Esophagus muscularis mucosa (tissue), 4 donors: ENCODE data around the gene CSNK2A2. TPM values are rescaled to one million over a fixed set of nuclear protein-coding genes. Genes with fewer than 3 reads are reported as not detected.

Experiments
- DNase-seq: peaks from one replicate; pipeline ENCODE4 v3.0.0-alpha.2; 2017; ENCODE audit errors: extremely low spot score
- H3K27ac ChIP-seq, 4 donors: fragments of 200-600 bp; sonication (generic); replicated peaks in 1 of 4; 1 replicate in 3 of 4; 2 replicates in 1 of 4; pipeline ENCODE4 v1.5.1; 2016 to 2019; ENCODE audit warnings: mild to moderate bottlenecking in 1 of 4
- H3K27me3 ChIP-seq, 4 donors: fragments of 200-600 bp; sonication (generic); one replicate each; pipeline versions ENCODE4 v1.5.1 to v1.6.0; 2016 to 2019
- H3K36me3 ChIP-seq, 4 donors: fragments of 200-600 bp; sonication (generic); one replicate each; pipeline ENCODE4 v1.5.1; 2016 to 2019
- H3K4me1 ChIP-seq, 4 donors: fragments of 200-600 bp; sonication (generic); one replicate each; pipeline ENCODE4 v1.5.1; 2016 to 2019
- H3K4me3 ChIP-seq, 4 donors: fragments of 200-600 bp; sonication (generic); 1 replicate in 2 of 4; 2 replicates in 2 of 4; pipeline ENCODE4 v1.5.1; 2016 to 2019; ENCODE audit warnings: mild to moderate bottlenecking in 4 of 4, moderate library complexity in 1 of 4
- H3K9me3 ChIP-seq, 4 donors: fragments of 200-600 bp; sonication (generic); 1 replicate in 3 of 4; 2 replicates in 1 of 4; pipeline ENCODE4 v1.5.1; 2016 to 2019
- CTCF ChIP-seq, 3 experiments: fragments of 200-600 bp in 2 of 3; fragments of 450-650 bp in 1 of 3; sonication (generic) in 2 of 3; IDR thresholded peaks; one replicate each; pipeline ENCODE4 v1.5.1; 2017 to 2019; ENCODE audit warnings: antibody characterized with exemption in 3 of 3, mild to moderate bottlenecking in 2 of 3, moderate library complexity in 1 of 3
- EP300 ChIP-seq: sonication (generic); formaldehyde crosslinking; IDR thresholded peaks from one replicate; pipeline ENCODE4 v1.6.1; 2017; ENCODE audit warnings: antibody characterized with exemption
- POLR2A ChIP-seq: fragments of 450-650 bp; IDR thresholded peaks from one replicate; pipeline ENCODE4 v1.6.1; 2017; ENCODE audit warnings: antibody characterized with exemption, moderate library complexity, mild to moderate bottlenecking, low read depth
- POLR2AphosphoS5 ChIP-seq, 2 donors: sonication (generic); formaldehyde crosslinking; IDR thresholded peaks; one replicate each; pipeline ENCODE4 v1.6.1; 2017; ENCODE audit warnings: antibody characterized with exemption in 2 of 2
- WGBS: methylation state at CpG from one replicate; pipeline ENCODE4 v1.1.5; 2018; 5-methylcytosine and 5-hydroxymethylcytosine counted together
- intact Hi-C: fragments of 100-400 bp; cut with DNase I; formaldehyde crosslinking; loops from one replicate; pipeline ENCODE4 v1.15.1; 2023
- total RNA-seq, 4 donors: library from RNA; depleted of rRNA; stranded (reverse); fragments of >200 nt; gene quantifications; one replicate each; pipeline versions ENCODE4 v1.1.0 to v1.2.1, GENCODE V29; 2016

CSNK2A2 gene
- total RNA-seq, 4 donors from 2014 or later, result 37.1 to 56.5 (median 42.7) TPM

GRCh38 chr16:58201163-58201562 lies 3.3 kb upstream of the CSNK2A2 start:
- intact Hi-C loops, result no loop called here
- Histone ChIP-seq H3K9me3 (no peaks in the 10 kb centered on the region), H3K27me3 (peaks cover 0 to 9% (median 0%) of the 10 kb centered on the region in 4 donors), H3K4me3 (no peak overlapping the region), H3K36me3 (peaks cover 0 to 3% (median 2%) of the 10 kb centered on the region in 4 donors), H3K27ac (no peak overlapping the region), H3K4me1 (peaks cover 13 to 18% (median 16%) of the 10 kb centered on the region in 4 donors)
- no peak for DNase-seq
- 67% methylated on average over 5 of the region's 5 CpGs for WGBS
- no peak for TF ChIP-seq POLR2AphosphoS5 (IDR thresholded peaks at IDR 0.05)
- no peak for TF ChIP-seq EP300
- TF ChIP-seq POLR2A, result no peak
- no peak for TF ChIP-seq CTCF (IDR thresholded peaks at IDR 0.05)

GRCh38 chr16:58200004-58200797 lies 2.3 kb upstream of the CSNK2A2 start:
- H3K27ac ChIP-seq, result no peak overlapping the region
- H3K4me3 ChIP-seq, result no peak overlapping the region
- H3K9me3 ChIP-seq, result no peaks in the 10 kb centered on the region
- peaks cover 0 to 13% (median 10%) of the 10 kb centered on the region in 4 donors for H3K36me3 ChIP-seq
- TF ChIP-seq EP300, result no peak
- TF ChIP-seq POLR2AphosphoS5 (IDR thresholded peaks at IDR 0.05), result no peak
- peaks cover 0 to 9% (median 0%) of the 10 kb centered on the region in 4 donors for H3K27me3 ChIP-seq
- intact Hi-C loops, result no loop called here
- 85% methylated on average over 7 of the region's 7 CpGs for WGBS
- H3K4me1 ChIP-seq, result peaks cover 23 to 26% (median 26%) of the 10 kb centered on the region in 4 donors
- no peak for DNase-seq

GRCh38 chr16:58198803-58199411 lies 1.0 kb upstream of the CSNK2A2 start:
- Histone ChIP-seq H3K27ac (no peak overlapping the region), H3K4me3 (peak overlapping the region in 2 of 4 donors; percentile 53 to 78), H3K27me3 (peaks cover 0 to 9% (median 0%) of the 10 kb centered on the region in 4 donors), H3K4me1 (peaks cover 23 to 39% (median 30%) of the 10 kb centered on the region in 4 donors), H3K9me3 (no peaks in the 10 kb centered on the region), H3K36me3 (peaks cover 0 to 26% (median 19%) of the 10 kb centered on the region in 4 donors)
- no peak for DNase-seq
- intact Hi-C loops, result loop anchor here (5.0 kb wide), 2 partner anchors 72 to 177 kb away; partner anchors contain the start of gene CFAP20
- TF ChIP-seq POLR2AphosphoS5 (IDR thresholded peaks at IDR 0.05) (no peak), POLR2A (no peak), CTCF (IDR thresholded peaks at IDR 0.05) (no peak), EP300 (no peak)
- 90% methylated on average over 3 of the region's 3 CpGs for WGBS

- intact Hi-C loops, result loop anchor here (5.0 kb wide), 2 partner anchors 70 to 175 kb away; partner anchors contain the start of gene CFAP20
- Histone ChIP-seq H3K27ac (peak overlapping the region; percentile 57 to 72 (median 62)), H3K36me3 (peaks cover 0 to 40% (median 27%) of the 10 kb centered on the region in 4 donors), H3K9me3 (no peaks in the 10 kb centered on the region), H3K27me3 (peaks cover 0 to 5% (median 0%) of the 10 kb centered on the region in 4 donors), H3K4me3 (peak overlapping the region; percentile 66 to 95 (median 80)), H3K4me1 (peaks cover 23 to 39% (median 30%) of the 10 kb centered on the region in 4 donors)
- DNase-seq, result no peak
- no peak for TF ChIP-seq POLR2AphosphoS5 (IDR thresholded peaks at IDR 0.05)
- no peak for TF ChIP-seq EP300
- no peak for TF ChIP-seq CTCF (IDR thresholded peaks at IDR 0.05)
- no peak for TF ChIP-seq POLR2A
- under 1% methylated on average over 17 of the region's 97 CpGs for WGBS
Observed at GRCh38 chr16:58197314-58198012, 443 bp downstream of the CSNK2A2 start.
